Erythroblast (primary cell): ENCODE measurements around the gene HEATR5B.

ENCODE experiments used
- GATA1 ChIP-seq: IDR thresholded peaks from 2 replicates; pipeline ENCODE4 v1.6.1; 2011; ENCODE audit warnings: low read depth, mild to moderate bottlenecking, control low read depth, low read length, moderate library complexity
- POLR2A ChIP-seq: IDR thresholded peaks from 2 replicates; pipeline ENCODE4 v1.6.1; 2011; ENCODE audit warnings: mild to moderate bottlenecking, low read length

GRCh38 chr2:37070931-37071330 is 13.2 kb downstream of the HEATR5B start:
- TF ChIP-seq POLR2A (no peak), GATA1 (no peak)
